ENCODE data around the gene BHLHE40. TPM values are rescaled to one million over a fixed set of nuclear protein-coding genes. Genes with fewer than 3 reads are reported as not detected.

Gene BHLHE40
- total and polyA plus RNA-seq, 2 of the 13 experiments (the other 11 are each of a cell fraction or from before 2014, with no cell fraction given), result 1.8 to 51.0 TPM

GRCh38 chr3:4979428-4980228, at the start of gene BHLHE40 (continued):
- TF ChIP-seq HNF1A (IDR thresholded peaks at IDR 0.05; ENCODE audit: low read depth) (no peak), HNF1A (CRISPR knock-in tag; IDR thresholded peaks at IDR 0.05; ENCODE audit: borderline replicate concordance) (no peak), ZNF224 (CRISPR knock-in tag; IDR thresholded peaks at IDR 0.05) (0 out of 2 replicates have a peak, but pooled peaks have one; percentile 21), ZNF775 (CRISPR knock-in tag; IDR thresholded peaks at IDR 0.05; ENCODE audit: borderline replicate concordance) (no peak), IKZF4 (CRISPR knock-in tag; IDR thresholded peaks at IDR 0.05; ENCODE audit: borderline replicate concordance, low read depth, not compliant biosample characterization) (no peak), ZFP36 (IDR thresholded peaks at IDR 0.05; ENCODE audit: borderline replicate concordance, low read depth, low read length, partially characterized antibody) (no peak), ZNF143 (CRISPR knock-in tag; IDR thresholded peaks at IDR 0.05) (no peak), ZNF550 (CRISPR knock-in tag; IDR thresholded peaks at IDR 0.05; ENCODE audit: borderline replicate concordance) (0 out of 2 replicates have a peak, but pooled peaks have one; percentile 39), ZNF883 (CRISPR knock-in tag; IDR thresholded peaks at IDR 0.05; ENCODE audit: not compliant biosample characterization) (no peak), ZNF331 (CRISPR knock-in tag; IDR thresholded peaks at IDR 0.05) (no peak), ZNF605 (CRISPR knock-in tag; IDR thresholded peaks at IDR 0.05) (no peak), GLMP (CRISPR knock-in tag; IDR thresholded peaks at IDR 0.05; ENCODE audit: borderline replicate concordance) (no peak), ZHX2 (IDR thresholded peaks at IDR 0.05; ENCODE audit: low read depth) (no peak), ZHX2 (CRISPR knock-in tag; IDR thresholded peaks at IDR 0.05; ENCODE audit: borderline replicate concordance) (0 out of 2 replicates have a peak, but pooled peaks have one; percentile 63), ATF2 (CRISPR knock-in tag; IDR thresholded peaks at IDR 0.05) (no peak)
